GM12878 (cell line): ENCODE measurements around the gene PIGX. TPM values are rescaled to one million over a fixed set of nuclear protein-coding genes. Genes with fewer than 3 reads are reported as not detected.

ENCODE experiments used
- ATAC-seq: fragments of 200-7000 bp; cut with Tn5 transposase; 3 replicates; pipeline ENCODE4 v1.9.1; 2020; ENCODE audit warnings: mild to moderate bottlenecking, moderate library complexity
- BruUV-seq: library from RNA; stranded (reverse); fragments of 400-500 nt; replicated peaks from 2 replicates; lab custom pipeline; 2021; lab: Mats Ljungman, UMichigan
- CTCF ChIA-PET: fragments of 300-600 bp; sonication (Branson Sonifier 250); formaldehyde crosslinking; extraction: SDS; loops from one replicate; lab custom pipeline; 2021; ENCODE audit warnings: inconsistent platforms; lab: Yijun Ruan, JAX
- POLR2A ChIA-PET: fragments of 350-600 bp; formaldehyde crosslinking; extraction: SDS; loops from one replicate; lab custom pipeline; 2021; ENCODE audit warnings: inconsistent platforms; lab: Charles Lee
- RAD21 ChIA-PET: fragments of 300-600 bp; sonication (Branson Sonifier 250); formaldehyde crosslinking; loops from one replicate; lab custom pipeline; 2023; ENCODE audit warnings: antibody characterized with exemption; ENCODE audit not compliant: unreplicated experiment; lab: Charles Lee
- SMC1A ChIA-PET: fragments of 300-600 bp; sonication (Branson Sonifier 250); formaldehyde crosslinking; loops from one replicate; lab custom pipeline; 2023; ENCODE audit not compliant: unreplicated experiment, uncharacterized antibody; lab: Charles Lee
- DNase-seq: peaks from one replicate; pipeline ENCODE4 v3.0.0-alpha.2; 2011; ENCODE audit warnings: low read depth, low spot score
- FAIRE-seq: peaks from 3 replicates; lab custom pipeline; 2011; peaks lifted over from hg19 to GRCh38; lab: Jason Lieb, UNC
- H2AFZ ChIP-seq: 2 replicates; pipeline ENCODE4 v1.6.0; 2011; ENCODE audit warnings: low read depth, low read length, control low read depth; ENCODE audit not compliant: control insufficient read depth
- H3K27ac ChIP-seq: 2 replicates; pipeline ENCODE4 v1.5.1; 2011; ENCODE audit warnings: control low read depth; ENCODE audit not compliant: control insufficient read depth, insufficient read depth
- H3K27me3 ChIP-seq, 2 experiments: replicated peaks in 1 of 2; 2 replicates each; pipeline versions ENCODE4 v1.6.0 to v1.6.1; 2011; ENCODE audit warnings: low read length in 1 of 2; ENCODE audit not compliant: control insufficient read depth in 2 of 2, insufficient read depth in 2 of 2
- H3K36me3 ChIP-seq, 2 experiments: 2 replicates each; pipeline ENCODE4 v1.5.1; 2011; ENCODE audit warnings: low read length in 1 of 2; ENCODE audit not compliant: control insufficient read depth in 2 of 2, insufficient read depth in 2 of 2
- H3K4me1 ChIP-seq: 2 replicates; pipeline ENCODE4 v1.6.1; 2011; ENCODE audit warnings: mild to moderate bottlenecking, low read length, moderate library complexity, mixed read lengths; ENCODE audit not compliant: control insufficient read depth, insufficient read depth
- H3K4me2 ChIP-seq: 2 replicates; pipeline ENCODE4 v1.6.0; 2011; ENCODE audit warnings: control low read depth; ENCODE audit not compliant: control insufficient read depth, insufficient read depth
- H3K4me3 ChIP-seq: fragments of 200-600 bp; sonication (generic); 2 replicates; pipeline ENCODE4 v1.5.1; 2016
- H3K79me2 ChIP-seq: 2 replicates; pipeline ENCODE4 v1.6.0; 2011; ENCODE audit warnings: low read length; ENCODE audit not compliant: control insufficient read depth, insufficient read depth
- H3K9ac ChIP-seq: 2 replicates; pipeline ENCODE4 v1.8.0; 2011; ENCODE audit warnings: low read length, control low read depth, mixed read lengths; ENCODE audit not compliant: control insufficient read depth, insufficient read depth
- H3K9me3 ChIP-seq: replicated peaks from 3 replicates; pipeline ENCODE4 v1.5.1; 2011; ENCODE audit warnings: mild to moderate bottlenecking, low read length; ENCODE audit not compliant: control insufficient read depth, insufficient read depth
- H4K20me1 ChIP-seq: 2 replicates; pipeline ENCODE4 v1.6.0; 2011; ENCODE audit not compliant: control insufficient read depth, insufficient read depth
- EED ChIP-seq: sonication (generic); IDR thresholded peaks from 2 replicates; pipeline ENCODE4 v1.6.1; 2016; ENCODE audit warnings: antibody characterized with exemption, low read depth
- EP300 ChIP-seq, 2 experiments: fragments of 150-350 bp in 1 of 2; IDR thresholded peaks; 2 replicates each; pipeline ENCODE4 v1.6.1; 2011 to 2012; ENCODE audit warnings: low read depth in 2 of 2, low read length in 2 of 2, borderline replicate concordance in 1 of 2, improper control_type of control experiment in 1 of 2, inconsistent platforms in 1 of 2; ENCODE audit not compliant: control insufficient read depth in 1 of 2
- IRF3 ChIP-seq: fragments of 450-650 bp; IDR thresholded peaks from 2 replicates; pipeline ENCODE4 v1.6.1; 2014; ENCODE audit warnings: mild to moderate bottlenecking
- NFYA ChIP-seq: IDR thresholded peaks from 2 replicates; pipeline ENCODE4 v1.6.1; 2011; ENCODE audit warnings: low read depth, mild to moderate bottlenecking, low read length, improper control_type of control experiment, borderline replicate concordance
- PML ChIP-seq: IDR thresholded peaks from 2 replicates; pipeline ENCODE4 v1.6.1; 2012; ENCODE audit warnings: low read length, inconsistent platforms
- RUNX3 ChIP-seq: IDR thresholded peaks from 2 replicates; pipeline ENCODE4 v1.6.1; 2012; ENCODE audit warnings: low read length, inconsistent platforms
- SREBF2 ChIP-seq: IDR thresholded peaks from 2 replicates; pipeline ENCODE4 v1.6.1; 2012; ENCODE audit warnings: mild to moderate bottlenecking, low read length
- WGBS: methylation state at CpG from one replicate; pipeline ENCODE4 v1.1.6; 2016; ENCODE audit warnings: low lambda C conversion rate; ENCODE audit not compliant: insufficient replicate concordance, insufficient coverage; ENCODE audit errors: missing lambda C conversion rate; 5-methylcytosine and 5-hydroxymethylcytosine counted together
- in situ Hi-C: fragments of 300-500 bp; cut with MboI; formaldehyde crosslinking; loops from 9 replicates; pipeline ENCODE4 v1.14.3; 2018; ENCODE audit warnings: mixed read lengths
- intact Hi-C: fragments of 100-400 bp; cut with micrococcal nuclease; formaldehyde crosslinking; loops from one replicate; pipeline ENCODE4 v1.14.2; 2022; ENCODE audit not compliant: unreplicated experiment
- polyA plus RNA-seq, 11 experiments: library from polyadenylated mRNA; depleted of rRNA in 4 of 11; unstranded in 6 of 11; stranded (reverse) in 5 of 11; fragments of >200 nt; fragmentation: Nextera tagmentation in 4 of 11; fragmentation: Illumina TruSeq in 1 of 11; extraction: Ambion mirVana in 4 of 11; extraction: Trizol in 1 of 11; gene quantifications; 1 replicate in 1 of 11; 2 replicates in 10 of 11; pipeline versions ENCODE4 v1.2.1 to v1.2.3, GENCODE V29; 2011 to 2016; ENCODE audit warnings: inconsistent platforms in 2 of 11, missing spikeins in 2 of 11, low read depth in 1 of 11
- total RNA-seq, 4 experiments: library from RNA; depleted of rRNA in 3 of 4; stranded (reverse); fragments of >200 nt in 3 of 4; fragmentation: Illumina TruSeq in 1 of 4; extraction: Trizol in 1 of 4; gene quantifications; 2 replicates each; pipeline versions ENCODE4 v1.2.1 to v1.2.3, GENCODE V29; 2013 to 2021
- TF ChIP-seq, protein P1 (sequence below): fragments of 450-650 bp; IDR thresholded peaks from 2 replicates; pipeline ENCODE4 v1.6.1; 2017; ENCODE audit warnings: mild to moderate bottlenecking, moderate library complexity
- TF ChIP-seq, protein P2 (sequence below): fragments of 450-650 bp; IDR thresholded peaks from 2 replicates; pipeline ENCODE4 v1.6.1; 2017; ENCODE audit warnings: mild to moderate bottlenecking, moderate library complexity

PIGX gene
- total and polyA plus RNA-seq, 10 of the 15 experiments (the other 5 are each of a cell fraction or from before 2014, with no cell fraction given) = 3.8 to 40.0 (median 22.3) TPM

- TF ChIP-seq IRF3 (no peak), EP300 (IDR thresholded peaks at IDR 0.05; ENCODE audit: borderline replicate concordance in 1 of 2, control insufficient read depth in 1 of 2, low read depth in 2 of 2, low read length in 2 of 2) (no peak), NFYA (no peak)
Measured at GRCh38 chr3:196689941-196690660, 22.1 kb upstream of the PIGX start (continued).

DNA sequence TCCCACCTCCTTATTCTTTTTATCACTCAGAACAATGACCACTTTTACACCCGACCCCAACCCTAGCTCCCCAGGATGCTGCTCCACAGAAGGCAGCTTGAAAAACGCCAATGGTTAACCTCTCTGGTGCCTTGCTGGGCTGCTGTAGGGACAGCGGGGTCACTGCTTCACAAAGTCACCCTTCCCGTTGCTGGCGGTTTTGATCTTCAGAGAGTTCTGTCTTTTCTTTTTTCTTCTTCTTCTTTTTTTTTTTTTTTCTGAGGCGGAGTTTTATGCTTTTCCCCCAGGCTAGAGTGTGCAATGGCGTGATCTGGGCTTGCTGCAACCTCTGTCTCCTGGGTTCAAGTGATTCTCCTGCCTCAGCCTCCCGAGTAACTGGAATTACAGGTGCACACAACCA, 20.8 kb upstream of the PIGX start:
- in situ Hi-C loops = no loop called here
- TF ChIP-seq SREBF2 = no peak
- TF ChIP-seq RUNX3 = no peak
- no peak for TF ChIP-seq EED
- TF ChIP-seq, protein P1, sequence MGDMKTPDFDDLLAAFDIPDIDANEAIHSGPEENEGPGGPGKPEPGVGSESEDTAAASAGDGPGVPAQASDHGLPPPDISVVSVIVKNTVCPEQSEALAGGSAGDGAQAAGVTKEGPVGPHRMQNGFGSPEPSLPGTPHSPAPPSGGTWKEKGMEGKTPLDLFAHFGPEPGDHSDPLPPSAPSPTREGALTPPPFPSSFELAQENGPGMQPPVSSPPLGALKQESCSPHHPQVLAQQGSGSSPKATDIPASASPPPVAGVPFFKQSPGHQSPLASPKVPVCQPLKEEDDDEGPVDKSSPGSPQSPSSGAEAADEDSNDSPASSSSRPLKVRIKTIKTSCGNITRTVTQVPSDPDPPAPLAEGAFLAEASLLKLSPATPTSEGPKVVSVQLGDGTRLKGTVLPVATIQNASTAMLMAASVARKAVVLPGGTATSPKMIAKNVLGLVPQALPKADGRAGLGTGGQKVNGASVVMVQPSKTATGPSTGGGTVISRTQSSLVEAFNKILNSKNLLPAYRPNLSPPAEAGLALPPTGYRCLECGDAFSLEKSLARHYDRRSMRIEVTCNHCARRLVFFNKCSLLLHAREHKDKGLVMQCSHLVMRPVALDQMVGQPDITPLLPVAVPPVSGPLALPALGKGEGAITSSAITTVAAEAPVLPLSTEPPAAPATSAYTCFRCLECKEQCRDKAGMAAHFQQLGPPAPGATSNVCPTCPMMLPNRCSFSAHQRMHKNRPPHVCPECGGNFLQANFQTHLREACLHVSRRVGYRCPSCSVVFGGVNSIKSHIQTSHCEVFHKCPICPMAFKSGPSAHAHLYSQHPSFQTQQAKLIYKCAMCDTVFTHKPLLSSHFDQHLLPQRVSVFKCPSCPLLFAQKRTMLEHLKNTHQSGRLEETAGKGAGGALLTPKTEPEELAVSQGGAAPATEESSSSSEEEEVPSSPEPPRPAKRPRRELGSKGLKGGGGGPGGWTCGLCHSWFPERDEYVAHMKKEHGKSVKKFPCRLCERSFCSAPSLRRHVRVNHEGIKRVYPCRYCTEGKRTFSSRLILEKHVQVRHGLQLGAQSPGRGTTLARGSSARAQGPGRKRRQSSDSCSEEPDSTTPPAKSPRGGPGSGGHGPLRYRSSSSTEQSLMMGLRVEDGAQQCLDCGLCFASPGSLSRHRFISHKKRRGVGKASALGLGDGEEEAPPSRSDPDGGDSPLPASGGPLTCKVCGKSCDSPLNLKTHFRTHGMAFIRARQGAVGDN = no peak
- TF ChIP-seq, protein P2, sequence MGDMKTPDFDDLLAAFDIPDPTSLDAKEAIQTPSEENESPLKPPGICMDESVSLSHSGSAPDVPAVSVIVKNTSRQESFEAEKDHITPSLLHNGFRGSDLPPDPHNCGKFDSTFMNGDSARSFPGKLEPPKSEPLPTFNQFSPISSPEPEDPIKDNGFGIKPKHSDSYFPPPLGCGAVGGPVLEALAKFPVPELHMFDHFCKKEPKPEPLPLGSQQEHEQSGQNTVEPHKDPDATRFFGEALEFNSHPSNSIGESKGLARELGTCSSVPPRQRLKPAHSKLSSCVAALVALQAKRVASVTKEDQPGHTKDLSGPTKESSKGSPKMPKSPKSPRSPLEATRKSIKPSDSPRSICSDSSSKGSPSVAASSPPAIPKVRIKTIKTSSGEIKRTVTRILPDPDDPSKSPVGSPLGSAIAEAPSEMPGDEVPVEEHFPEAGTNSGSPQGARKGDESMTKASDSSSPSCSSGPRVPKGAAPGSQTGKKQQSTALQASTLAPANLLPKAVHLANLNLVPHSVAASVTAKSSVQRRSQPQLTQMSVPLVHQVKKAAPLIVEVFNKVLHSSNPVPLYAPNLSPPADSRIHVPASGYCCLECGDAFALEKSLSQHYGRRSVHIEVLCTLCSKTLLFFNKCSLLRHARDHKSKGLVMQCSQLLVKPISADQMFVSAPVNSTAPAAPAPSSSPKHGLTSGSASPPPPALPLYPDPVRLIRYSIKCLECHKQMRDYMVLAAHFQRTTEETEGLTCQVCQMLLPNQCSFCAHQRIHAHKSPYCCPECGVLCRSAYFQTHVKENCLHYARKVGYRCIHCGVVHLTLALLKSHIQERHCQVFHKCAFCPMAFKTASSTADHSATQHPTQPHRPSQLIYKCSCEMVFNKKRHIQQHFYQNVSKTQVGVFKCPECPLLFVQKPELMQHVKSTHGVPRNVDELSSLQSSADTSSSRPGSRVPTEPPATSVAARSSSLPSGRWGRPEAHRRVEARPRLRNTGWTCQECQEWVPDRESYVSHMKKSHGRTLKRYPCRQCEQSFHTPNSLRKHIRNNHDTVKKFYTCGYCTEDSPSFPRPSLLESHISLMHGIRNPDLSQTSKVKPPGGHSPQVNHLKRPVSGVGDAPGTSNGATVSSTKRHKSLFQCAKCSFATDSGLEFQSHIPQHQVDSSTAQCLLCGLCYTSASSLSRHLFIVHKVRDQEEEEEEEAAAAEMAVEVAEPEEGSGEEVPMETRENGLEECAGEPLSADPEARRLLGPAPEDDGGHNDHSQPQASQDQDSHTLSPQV = no peak
- no peak for TF ChIP-seq PML

More for the DNA sequence above, 20.8 kb upstream of the PIGX start:
- Histone ChIP-seq H3K4me1 (no peaks in the 10 kb centered on the region), H3K4me2 (no peak overlapping the region), H3K36me3 (no peaks in the 10 kb centered on the region), H3K27me3 (no peaks in the 10 kb centered on the region), H3K9ac (no peak overlapping the region), H3K27ac (no peak overlapping the region), H3K9me3 (no peaks in the 10 kb centered on the region), H4K20me1 (no peaks in the 10 kb centered on the region), H3K4me3 (no peak overlapping the region), H3K79me2 (no peaks in the 10 kb centered on the region), H2AFZ (no peak overlapping the region)
- POLR2A ChIA-PET = interaction anchor here (0.7 kb wide), 1 partner anchor 138 kb away, joined by 3 read pairs; no protein-coding TSS in a partner anchor
- 55% methylated on average over 6 of the region's 8 CpGs for whole genome bisulfite sequencing
- no peak for ATAC-seq
- BruUV-seq = no TSS peak
- RAD21 ChIA-PET = interaction anchor here (1.3 kb wide), 1 partner anchor 82 kb away, joined by 3 read pairs; no protein-coding TSS in a partner anchor
- SMC1A ChIA-PET = interaction anchor here (1.0 to 2.3 kb wide), 4 partner anchors 17 to 82 kb away, joined by 3 to 7 read pairs (median 3); no protein-coding TSS in a partner anchor
- intact Hi-C loops = no loop called here
- DNase-seq = no peak
- CTCF ChIA-PET = interaction anchor here (0.6 to 3.0 kb wide), 2 partner anchors 51 to 82 kb away, joined by 3 to 11 read pairs; no protein-coding TSS in a partner anchor
- FAIRE-seq = no peak
